Sigmoid colon (tissue), 4 donors: ENCODE measurements around the gene C6orf141.

Source experiments
- CTCF ChIP-seq, 4 experiments: fragments of 450-650 bp in 3 of 4; fragments of 200-600 bp in 1 of 4; IDR thresholded peaks; one replicate each; pipeline ENCODE4 v1.5.1; 2016 to 2019; ENCODE audit warnings: antibody characterized with exemption in 4 of 4, mild to moderate bottlenecking in 3 of 4, moderate library complexity in 2 of 4
- EP300 ChIP-seq, 4 donors: sonication (generic); formaldehyde crosslinking; IDR thresholded peaks; one replicate each; pipeline ENCODE4 v1.6.1; 2017; ENCODE audit warnings: antibody characterized with exemption in 4 of 4

- TF ChIP-seq CTCF (IDR thresholded peaks at IDR 0.05), result no peak
- TF ChIP-seq EP300 (IDR thresholded peaks at IDR 0.05), result no peak
Measured at GRCh38 chr6:49565261-49565660, 14.8 kb downstream of the C6orf141 start.
